BLaER1 treated with 17β-estradiol and CSF1 and Interleukin-3, amounts not matched to agents 10 nM and 100 nM (cell line): ENCODE data around the gene E2F1.
A peak's percentile ranks its signal among the peaks of the same experiment; 100 is the strongest.

ENCODE experiments used
- H3K27ac ChIP-seq, 11 experiments: shearing (Covaris generic); formaldehyde crosslinking; 2 replicates each; pipeline ENCODE4 v1.8.1; 2022
- H3K27me3 ChIP-seq, 11 experiments: shearing (Covaris generic); formaldehyde crosslinking; 2 replicates each; pipeline ENCODE4 v1.8.1; 2022
- H3K36me3 ChIP-seq, 11 experiments: shearing (Covaris generic); formaldehyde crosslinking; 2 replicates each; pipeline ENCODE4 v1.8.1; 2022
- H3K4me1 ChIP-seq, 10 experiments: shearing (Covaris generic); formaldehyde crosslinking; 2 replicates each; pipeline ENCODE4 v1.8.1; 2022
- H3K4me2 ChIP-seq, 11 experiments: shearing (Covaris generic); formaldehyde crosslinking; 2 replicates each; pipeline ENCODE4 v1.8.1; 2022
- H3K4me3 ChIP-seq, 10 experiments: shearing (Covaris generic); formaldehyde crosslinking; 2 replicates each; pipeline ENCODE4 v1.8.1; 2022
- H3K9ac ChIP-seq, 11 experiments: shearing (Covaris generic); formaldehyde crosslinking; 2 replicates each; pipeline ENCODE4 v1.8.1; 2022
- H3K9me3 ChIP-seq, 11 experiments: shearing (Covaris generic); formaldehyde crosslinking; replicated peaks in 1 of 11; 2 replicates each; pipeline ENCODE4 v1.8.1; 2022
- H4K20me1 ChIP-seq, 11 experiments: shearing (Covaris generic); formaldehyde crosslinking; 2 replicates each; pipeline ENCODE4 v1.8.1; 2022
- Cebpa-rat ChIP-seq, 11 experiments: shearing (Covaris generic); IDR thresholded peaks; 2 replicates each; pipeline ENCODE4 v1.8.1; 2022

The E2F1 gene

DNA sequence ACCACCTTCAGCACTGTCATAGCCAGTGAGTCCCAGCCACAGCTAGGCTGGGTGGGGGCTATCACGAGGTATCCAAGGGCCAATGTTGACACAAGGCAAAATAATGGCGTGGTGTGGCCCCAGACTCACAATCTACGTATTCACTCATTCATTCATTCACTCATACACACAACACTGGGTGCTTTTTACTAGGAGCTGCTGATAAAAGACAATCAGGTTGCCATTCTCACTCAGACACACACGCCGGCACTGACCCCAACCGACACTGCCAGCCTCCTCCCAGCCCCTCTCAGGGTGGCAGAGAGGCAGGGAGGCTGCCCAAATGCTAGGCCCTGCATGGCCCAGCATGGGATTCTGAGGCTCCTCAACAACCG is 25.5 kb downstream of the E2F1 start:
- H3K4me2 ChIP-seq, result peak overlapping the region in 8 of 11 experiments; percentile 16 to 33 (median 24); a peak in 9 of 22 replicates
- no peaks in the 10 kb centered on the region for H3K9me3 ChIP-seq
- no peak overlapping the region for H3K4me3 ChIP-seq
- H3K9ac ChIP-seq, result peak overlapping the region in 2 of 11 experiments; percentile 31 to 39; a peak in 3 of 22 replicates
- peaks cover 26 to 48% (median 41%) of the 10 kb centered on the region in 10 experiments for H3K4me1 ChIP-seq
- TF ChIP-seq Cebpa-rat (IDR thresholded peaks at IDR 0.05), result no peak
- H4K20me1 ChIP-seq, result peaks cover 0 to 26% (median 0%) of the 10 kb centered on the region in 11 experiments; a peak in 5 of 22 replicates
- no peaks in the 10 kb centered on the region for H3K27me3 ChIP-seq
- no peak overlapping the region; a peak in 1 of 22 replicates for H3K27ac ChIP-seq
- peaks cover 4 to 34% (median 18%) of the 10 kb centered on the region in 11 experiments; a peak in 13 of 22 replicates for H3K36me3 ChIP-seq

DNA sequence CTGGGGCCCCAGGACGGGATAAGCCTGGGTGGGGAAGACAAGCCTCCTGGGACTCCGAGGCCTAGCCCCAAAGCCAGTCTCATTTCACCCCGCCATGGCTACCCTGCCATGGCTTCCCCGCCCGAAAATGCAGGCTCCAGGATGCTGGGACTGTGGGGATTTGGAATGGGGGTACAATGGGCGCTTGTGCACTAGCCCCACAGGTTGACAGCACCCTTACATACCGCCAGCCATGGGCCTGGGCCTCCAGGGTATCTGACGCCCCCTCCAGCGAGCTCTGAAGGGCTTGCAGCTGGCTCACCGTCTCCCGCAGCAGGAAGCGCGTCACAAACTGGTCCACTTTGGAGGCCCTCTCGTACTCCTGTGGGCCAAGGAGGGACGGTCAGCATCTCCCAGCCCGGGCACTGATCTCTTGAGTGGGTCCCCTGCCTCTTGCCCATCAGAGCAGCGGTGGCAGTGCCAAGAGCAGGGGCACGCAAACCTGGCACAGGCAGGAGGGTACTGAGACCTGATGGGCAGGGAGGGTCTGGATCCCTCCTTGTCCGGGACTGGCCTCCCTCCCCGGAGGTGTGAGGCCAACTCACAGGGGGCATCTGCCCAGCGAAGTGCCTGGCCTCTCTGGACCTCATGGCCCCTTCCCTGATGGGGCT is 26.0 kb downstream of the E2F1 start:
- Histone ChIP-seq H3K4me1 (peaks cover 22 to 45% (median 38%) of the 10 kb centered on the region in 10 experiments), H3K4me3 (no peak overlapping the region), H3K9ac (peak overlapping the region in 3 of 11 experiments; percentile 27 to 39 (median 31); a peak in 3 of 22 replicates), H3K27ac (no peak overlapping the region; a peak in 2 of 22 replicates), H3K4me2 (peak overlapping the region in 9 of 11 experiments; percentile 16 to 39 (median 25); a peak in 12 of 22 replicates), H3K36me3 (peaks cover 4 to 34% (median 18%) of the 10 kb centered on the region in 11 experiments; a peak in 13 of 22 replicates), H4K20me1 (peaks cover 0 to 26% (median 0%) of the 10 kb centered on the region in 11 experiments; a peak in 5 of 22 replicates), H3K27me3 (no peaks in the 10 kb centered on the region), H3K9me3 (no peaks in the 10 kb centered on the region)
- TF ChIP-seq Cebpa-rat (IDR thresholded peaks at IDR 0.05), result no peak

DNA sequence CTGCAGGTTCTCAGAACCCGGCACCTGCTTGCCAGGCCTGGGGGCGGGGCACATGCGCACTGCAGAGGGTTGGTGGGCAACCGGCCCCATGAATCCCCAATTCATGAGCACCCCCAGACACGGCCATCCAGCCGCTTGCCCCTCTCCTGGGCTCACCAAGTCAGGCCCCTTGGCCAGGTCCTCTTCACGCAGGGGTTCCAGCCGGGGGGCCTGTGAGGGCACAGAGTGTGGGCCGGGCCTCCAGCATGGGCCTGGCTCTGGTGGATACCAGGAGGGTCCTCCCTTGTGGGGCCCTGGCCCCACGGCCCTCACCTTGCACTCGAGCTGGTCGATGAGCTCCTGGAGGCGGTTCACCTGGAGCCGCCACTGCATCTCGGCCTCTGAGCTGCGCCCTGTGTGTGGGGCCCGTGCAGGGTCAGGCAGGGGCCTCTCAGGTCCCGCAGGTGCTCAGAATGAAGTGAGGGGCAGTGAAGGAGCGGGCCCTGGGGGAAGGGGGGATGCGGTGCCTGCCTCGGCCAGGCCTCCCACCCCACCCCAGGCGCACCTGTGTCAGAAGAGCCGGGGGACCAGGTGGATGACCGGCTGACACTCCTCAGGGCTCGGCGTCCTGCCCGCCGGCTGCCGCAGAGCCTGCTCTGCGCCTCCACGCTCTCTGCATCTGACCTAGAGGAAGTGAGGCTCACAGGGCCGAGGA is 26.7 kb downstream of the E2F1 start:
- Histone ChIP-seq H3K9me3 (no peaks in the 10 kb centered on the region), H4K20me1 (peaks cover 0 to 26% (median 0%) of the 10 kb centered on the region in 11 experiments; a peak in 5 of 22 replicates), H3K27ac (no peak overlapping the region; a peak in 2 of 22 replicates), H3K27me3 (no peaks in the 10 kb centered on the region), H3K4me2 (peak overlapping the region in 5 of 11 experiments; percentile 22 to 39 (median 25); a peak in 5 of 22 replicates), H3K4me1 (peaks cover 15 to 39% (median 31%) of the 10 kb centered on the region in 10 experiments), H3K4me3 (no peak overlapping the region), H3K36me3 (peaks cover 4 to 34% (median 18%) of the 10 kb centered on the region in 11 experiments; a peak in 13 of 22 replicates), H3K9ac (peak overlapping the region in 2 of 11 experiments; percentile 27 to 39; a peak in 2 of 22 replicates)
- no peak for TF ChIP-seq Cebpa-rat (IDR thresholded peaks at IDR 0.05)

DNA sequence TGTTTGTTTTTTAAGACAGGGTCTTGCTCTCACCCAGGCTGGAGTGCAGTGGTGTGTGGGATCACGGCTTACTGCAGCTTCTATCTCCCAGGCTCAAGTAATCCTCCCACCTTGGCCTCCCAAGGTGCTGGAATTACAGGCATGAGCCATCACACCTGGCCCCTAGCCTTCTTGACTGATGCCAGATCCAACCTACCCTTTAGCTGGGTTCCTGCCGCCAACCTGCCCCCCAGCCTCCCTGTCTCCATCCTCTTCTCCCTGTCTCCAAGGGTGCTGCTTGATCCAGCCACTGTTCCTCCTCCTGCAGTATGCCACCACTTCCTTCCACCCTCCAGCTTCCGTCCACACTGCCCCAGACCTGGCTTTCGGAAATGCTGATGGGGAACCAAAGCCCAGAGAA is 27.3 kb downstream of the E2F1 start:
- no peaks in the 10 kb centered on the region for H3K9me3 ChIP-seq
- peaks cover 4 to 34% (median 18%) of the 10 kb centered on the region in 11 experiments; a peak in 13 of 22 replicates for H3K36me3 ChIP-seq
- H3K4me3 ChIP-seq, result no peak overlapping the region
- H3K27ac ChIP-seq, result no peak overlapping the region
- no peak for TF ChIP-seq Cebpa-rat (IDR thresholded peaks at IDR 0.05)
- H3K27me3 ChIP-seq, result no peaks in the 10 kb centered on the region
- H3K4me2 ChIP-seq, result no peak overlapping the region
- H4K20me1 ChIP-seq, result peaks cover 0 to 29% (median 0%) of the 10 kb centered on the region in 11 experiments; a peak in 6 of 22 replicates
- H3K4me1 ChIP-seq, result peaks cover 10 to 33% (median 26%) of the 10 kb centered on the region in 10 experiments
- no peak overlapping the region for H3K9ac ChIP-seq

DNA sequence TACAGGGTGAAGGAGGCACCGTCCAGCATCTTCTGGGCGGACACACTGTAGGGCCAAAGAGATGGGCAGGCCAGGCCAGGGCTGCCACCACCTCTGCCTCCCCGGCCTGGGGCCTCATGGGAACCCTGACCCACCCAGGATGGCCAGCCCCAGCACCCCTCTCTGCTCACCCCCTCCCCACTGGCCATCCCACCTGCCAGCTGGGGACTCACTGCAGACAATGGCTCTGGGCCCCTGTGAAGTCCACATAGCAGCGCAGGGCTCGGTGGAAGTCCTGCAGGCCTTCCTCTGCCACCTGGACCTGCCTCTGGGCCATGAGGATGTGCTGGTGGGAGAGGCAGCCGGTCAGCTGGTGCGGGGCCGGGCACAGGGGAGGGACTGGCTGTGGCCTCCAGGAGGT is 27.7 kb downstream of the E2F1 start:
- peaks cover 11 to 30% (median 23%) of the 10 kb centered on the region in 10 experiments for H3K4me1 ChIP-seq
- H3K27me3 ChIP-seq, result no peaks in the 10 kb centered on the region
- H3K4me3 ChIP-seq, result no peak overlapping the region
- no peaks in the 10 kb centered on the region for H3K9me3 ChIP-seq
- H3K27ac ChIP-seq, result no peak overlapping the region
- no peak overlapping the region for H3K4me2 ChIP-seq
- peaks cover 4 to 34% (median 18%) of the 10 kb centered on the region in 11 experiments; a peak in 13 of 22 replicates for H3K36me3 ChIP-seq
- H3K9ac ChIP-seq, result no peak overlapping the region
- TF ChIP-seq Cebpa-rat (IDR thresholded peaks at IDR 0.05), result no peak
- peaks cover 0 to 33% (median 0%) of the 10 kb centered on the region in 11 experiments; a peak in 6 of 22 replicates for H4K20me1 ChIP-seq

DNA sequence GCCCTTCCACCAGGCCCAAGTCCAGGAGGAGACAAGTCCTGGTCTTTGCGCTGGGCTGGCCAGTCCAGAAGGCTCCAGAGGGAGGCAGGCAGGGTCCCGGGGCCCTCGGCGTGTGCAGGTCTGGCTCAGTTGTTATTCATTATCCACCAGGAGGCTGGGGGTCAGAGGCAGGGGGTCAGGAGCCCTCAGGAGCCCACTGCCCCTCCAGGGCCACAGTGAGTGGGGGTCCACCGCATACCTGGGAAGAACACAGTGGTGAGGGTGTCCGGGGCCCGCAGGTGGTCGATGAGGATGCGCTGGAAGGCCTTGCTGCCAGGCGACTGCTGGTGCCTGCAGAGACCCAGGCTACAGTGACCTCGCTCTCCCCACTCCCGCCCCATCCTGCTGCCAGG is 28.5 kb downstream of the E2F1 start:
- no peak overlapping the region for H3K4me2 ChIP-seq
- H3K9ac ChIP-seq, result no peak overlapping the region
- peaks cover 4 to 34% (median 18%) of the 10 kb centered on the region in 11 experiments; a peak in 13 of 22 replicates for H3K36me3 ChIP-seq
- no peaks in the 10 kb centered on the region for H3K27me3 ChIP-seq
- no peaks in the 10 kb centered on the region for H3K9me3 ChIP-seq
- peaks cover 10 to 23% (median 16%) of the 10 kb centered on the region in 10 experiments for H3K4me1 ChIP-seq
- TF ChIP-seq Cebpa-rat (IDR thresholded peaks at IDR 0.05), result no peak
- H4K20me1 ChIP-seq, result peaks cover 0 to 39% (median 0%) of the 10 kb centered on the region in 11 experiments; a peak in 6 of 22 replicates
- no peak overlapping the region for H3K27ac ChIP-seq
- H3K4me3 ChIP-seq, result no peak overlapping the region

DNA sequence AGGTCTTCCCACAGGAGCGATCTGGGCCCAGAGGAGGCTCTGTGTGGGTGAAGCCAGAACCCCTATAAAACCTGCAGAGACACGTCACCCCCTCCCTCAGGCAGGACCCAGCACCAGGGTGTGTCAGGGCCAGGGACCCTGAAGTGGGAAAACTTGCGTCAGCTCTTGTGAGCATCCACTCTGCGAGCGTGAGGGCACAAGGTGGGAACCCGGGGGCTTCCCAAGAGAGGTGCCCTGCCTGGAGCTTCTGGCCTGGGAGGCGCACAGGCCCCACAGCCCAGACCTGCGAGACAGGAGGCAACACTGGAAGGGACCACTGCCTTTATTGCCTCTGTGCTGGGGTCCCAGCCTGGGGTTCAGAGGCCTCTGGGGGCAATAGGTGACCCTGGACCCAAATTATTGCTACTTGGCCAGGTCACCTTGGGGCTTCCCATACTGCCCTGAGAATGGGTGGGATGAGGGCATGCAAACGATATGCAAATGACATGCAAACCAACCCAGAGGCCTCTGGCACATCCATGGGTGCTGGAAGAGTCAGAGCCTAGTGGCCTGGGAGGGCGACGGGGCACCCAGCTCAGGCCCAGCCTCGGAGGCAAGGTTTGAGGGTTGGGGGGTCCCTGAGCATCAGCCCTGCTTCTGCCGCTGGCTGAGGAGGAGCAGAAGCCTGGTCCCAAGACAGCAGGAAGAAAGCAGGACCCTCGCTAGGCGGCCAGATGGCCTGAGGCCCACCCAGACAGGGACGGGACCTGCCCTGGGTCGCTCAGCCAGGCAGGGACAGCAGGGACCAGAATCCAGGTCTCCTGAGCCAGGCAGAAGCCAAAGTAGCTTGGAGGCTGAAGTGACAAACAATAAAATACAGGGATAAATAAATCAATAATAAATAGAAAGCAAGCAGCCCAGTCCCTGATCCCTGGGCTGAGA is 29.1 kb downstream of the E2F1 start:
- H3K9ac ChIP-seq, result no peak overlapping the region
- peaks cover 6 to 20% (median 13%) of the 10 kb centered on the region in 10 experiments; a peak in 18 of 20 replicates for H3K4me1 ChIP-seq
- peaks cover 4 to 34% (median 18%) of the 10 kb centered on the region in 11 experiments; a peak in 13 of 22 replicates for H3K36me3 ChIP-seq
- TF ChIP-seq Cebpa-rat (IDR thresholded peaks at IDR 0.05), result no peak
- no peak overlapping the region for H3K4me2 ChIP-seq
- H3K4me3 ChIP-seq, result no peak overlapping the region
- H3K27me3 ChIP-seq, result no peaks in the 10 kb centered on the region
- H3K27ac ChIP-seq, result no peak overlapping the region
- H4K20me1 ChIP-seq, result peaks cover 0 to 39% (median 0%) of the 10 kb centered on the region in 11 experiments; a peak in 6 of 22 replicates
- no peaks in the 10 kb centered on the region for H3K9me3 ChIP-seq
